A172 (cell line): Measurements from ENCODE around the gene UBE2D2. TPM values are rescaled to one million over a fixed set of nuclear protein-coding genes. Genes with fewer than 3 reads are reported as not detected.

Experiments used
- DNase-seq: peaks from one replicate; pipeline ENCODE4 v3.0.0-alpha.2; 2015; ENCODE audit warnings: low spot score
- total RNA-seq: library from RNA; depleted of rRNA; stranded (reverse); fragments of >200 nt; shearing (Covaris generic); gene quantifications from 2 replicates; pipeline ENCODE4 v1.2.3, GENCODE V29; 2014

UBE2D2 gene
- total RNA-seq, 1 experiment from 2014 or later, result 131 TPM

- no peak for DNase-seq
Observed at GRCh38 chr5:139636207-139636792, 75.2 kb downstream of the UBE2D2 start.

GRCh38 chr5:139636975-139637408, 75.9 kb downstream of the UBE2D2 start:
- peak; percentile 58 for DNase-seq

- DNase-seq, result peak; percentile 66
Observed at GRCh38 chr5:139637438-139638089, 76.4 kb downstream of the UBE2D2 start.

GRCh38 chr5:139638090-139638735, 77.1 kb downstream of the UBE2D2 start:
- DNase-seq, result peak; percentile 76

GRCh38 chr5:139638736-139639618, 77.8 kb downstream of the UBE2D2 start:
- DNase-seq, result no peak

- peak; percentile 51 for DNase-seq
Observed at GRCh38 chr5:139639619-139640380, 78.7 kb downstream of the UBE2D2 start.

GRCh38 chr5:139640421-139641115, 79.4 kb downstream of the UBE2D2 start:
- no peak for DNase-seq

- DNase-seq, result no peak
Observed at GRCh38 chr5:139641116-139642080, 80.3 kb downstream of the UBE2D2 start.

GRCh38 chr5:139642213-139642612, 81.1 kb downstream of the UBE2D2 start:
- DNase-seq, result no peak

GRCh38 chr5:139642891-139643871, 82.0 kb downstream of the UBE2D2 start:
- no peak for DNase-seq

- no peak for DNase-seq
Observed at GRCh38 chr5:139644001-139644456, 82.9 kb downstream of the UBE2D2 start.

GRCh38 chr5:139644646-139645429, 83.7 kb downstream of the UBE2D2 start:
- DNase-seq, result no peak

- DNase-seq, result no peak
Observed at GRCh38 chr5:139645430-139645871, 84.3 kb downstream of the UBE2D2 start.

- no peak for DNase-seq
Observed at GRCh38 chr5:139646111-139646510, 85.0 kb downstream of the UBE2D2 start.

- no peak for DNase-seq
Observed at GRCh38 chr5:139646912-139647505, 85.9 kb downstream of the UBE2D2 start.

GRCh38 chr5:139647506-139648204, 86.5 kb downstream of the UBE2D2 start:
- no peak for DNase-seq
